ELR (cell line): ENCODE data around the gene NAE1.

Source experiments
- DNase-seq: peaks from one replicate; pipeline ENCODE4 v3.0.0-alpha.2; 2015; ENCODE audit warnings: low read depth

NAE1 gene

DNA sequence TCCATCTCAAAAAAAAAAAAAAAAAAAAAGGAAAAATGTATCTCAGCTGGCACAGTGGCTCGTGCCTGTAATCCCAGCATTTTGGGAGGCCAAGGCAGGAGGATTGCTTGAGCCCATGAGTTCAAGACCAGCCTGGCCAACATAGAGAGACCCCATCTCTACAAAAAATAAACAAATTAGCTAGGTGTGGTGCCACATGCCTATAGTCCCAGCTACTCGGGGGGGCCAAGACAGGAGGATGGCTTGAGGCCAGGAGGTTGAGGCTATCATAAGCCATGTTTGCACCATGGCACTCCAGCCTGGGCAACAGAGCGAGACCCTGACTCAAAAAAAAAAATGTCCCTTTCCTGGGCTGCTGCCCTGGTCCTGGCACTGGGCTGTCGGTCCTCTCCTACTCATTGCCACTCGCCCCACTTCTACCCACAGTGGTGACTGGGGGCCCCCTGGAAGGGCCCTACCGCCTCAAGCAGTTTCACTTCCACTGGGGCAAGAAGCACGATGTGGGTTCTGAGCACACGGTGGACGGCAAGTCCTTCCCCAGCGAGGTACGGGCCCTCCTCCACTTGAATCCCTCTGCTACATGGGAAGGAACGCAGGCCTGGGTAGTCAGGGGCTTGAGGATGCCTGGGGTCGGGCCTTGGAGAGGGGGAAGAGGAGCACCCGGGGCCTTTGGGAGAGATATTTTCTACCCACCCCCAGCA lies 19.5 kb upstream of the NAE1 start:
- no peak for DNase-seq

- no peak for DNase-seq
Observed at GRCh38 chr16:66849549-66849948, 18.8 kb upstream of the NAE1 start.

- no peak for DNase-seq
Observed at GRCh38 chr16:66849021-66849420, 18.2 kb upstream of the NAE1 start.

DNA sequence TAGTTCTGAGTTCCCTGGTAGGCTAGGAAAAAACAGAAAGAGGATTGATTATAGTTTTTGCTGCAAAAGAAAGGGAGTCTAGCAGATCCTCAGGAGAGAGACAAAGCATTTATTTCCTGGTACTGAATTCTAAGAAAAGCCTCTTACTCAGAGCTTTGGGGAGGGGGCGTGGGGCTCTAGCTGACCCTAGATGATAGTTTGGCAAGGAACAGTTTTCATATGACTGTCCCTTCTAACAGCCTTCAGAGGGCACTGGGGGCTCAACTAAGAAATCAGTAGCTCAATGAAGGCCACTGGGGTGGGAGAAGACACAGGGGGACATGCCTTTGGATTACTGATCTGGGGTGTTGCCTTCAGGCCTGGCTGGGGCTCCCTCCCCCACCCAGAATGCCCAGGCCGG lies 17.4 kb upstream of the NAE1 start:
- no peak for DNase-seq

DNA sequence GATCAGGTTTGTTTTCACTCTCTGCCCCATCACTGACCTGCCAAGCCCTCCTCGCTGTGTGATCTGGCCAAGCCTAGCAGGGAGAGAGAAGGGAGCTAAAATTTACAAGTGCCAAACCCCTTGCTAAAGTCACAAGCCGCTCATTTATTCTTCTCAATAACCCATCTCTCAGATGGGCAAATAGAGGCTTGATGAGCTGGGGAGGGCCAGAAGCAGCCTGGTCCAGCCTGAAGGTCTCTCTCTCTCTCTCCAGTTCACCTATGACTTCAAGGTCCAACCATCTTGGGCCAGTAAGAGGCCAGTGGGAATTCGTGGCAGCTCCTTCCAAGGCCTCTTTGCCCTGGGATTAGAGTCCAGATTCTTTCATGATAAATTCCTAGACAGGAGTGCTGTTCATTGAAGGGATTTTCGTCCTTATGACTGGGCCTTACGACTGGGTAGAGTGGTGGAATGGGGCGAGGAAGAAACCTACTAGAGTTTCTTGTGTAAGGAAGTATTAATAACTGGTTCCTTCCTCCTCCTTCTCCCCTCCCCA lies 16.8 kb upstream of the NAE1 start:
- no peak for DNase-seq

DNA sequence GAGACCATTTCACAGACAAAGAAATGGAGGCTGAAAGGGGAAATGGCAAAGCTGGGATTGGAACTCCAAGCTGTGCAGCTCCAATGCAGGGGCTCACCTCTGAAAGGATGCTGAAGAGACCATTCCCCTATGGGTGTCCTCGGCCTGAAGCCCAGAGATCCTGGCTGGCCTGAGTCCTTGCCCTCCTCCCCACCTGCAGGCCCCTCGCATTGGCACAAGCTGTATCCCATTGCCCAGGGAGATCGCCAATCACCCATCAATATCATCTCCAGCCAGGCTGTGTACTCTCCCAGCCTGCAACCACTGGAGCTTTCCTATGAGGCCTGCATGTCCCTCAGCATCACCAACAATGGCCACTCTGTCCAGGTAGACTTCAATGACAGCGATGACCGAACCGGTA lies 16.1 kb upstream of the NAE1 start:
- DNase-seq, result no peak

DNA sequence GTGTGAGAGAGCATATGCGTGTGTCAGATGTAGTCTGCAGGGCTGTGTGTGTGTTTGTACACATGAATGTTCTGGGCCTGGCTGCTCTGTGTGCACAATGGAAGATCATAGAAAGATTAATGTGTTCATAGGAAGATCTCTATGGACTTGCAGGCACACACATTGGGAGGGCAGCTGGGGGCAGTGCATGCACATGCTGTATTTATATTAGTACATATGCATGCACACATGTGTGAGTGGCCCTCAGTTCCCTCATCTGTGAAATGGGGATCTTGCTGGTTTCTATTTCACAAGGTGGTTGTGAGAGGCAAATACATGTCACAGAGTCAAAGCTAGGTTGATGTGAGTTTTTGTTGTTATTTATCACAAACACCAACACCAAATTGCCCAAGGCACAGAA lies 15.5 kb upstream of the NAE1 start:
- DNase-seq, result no peak

DNA sequence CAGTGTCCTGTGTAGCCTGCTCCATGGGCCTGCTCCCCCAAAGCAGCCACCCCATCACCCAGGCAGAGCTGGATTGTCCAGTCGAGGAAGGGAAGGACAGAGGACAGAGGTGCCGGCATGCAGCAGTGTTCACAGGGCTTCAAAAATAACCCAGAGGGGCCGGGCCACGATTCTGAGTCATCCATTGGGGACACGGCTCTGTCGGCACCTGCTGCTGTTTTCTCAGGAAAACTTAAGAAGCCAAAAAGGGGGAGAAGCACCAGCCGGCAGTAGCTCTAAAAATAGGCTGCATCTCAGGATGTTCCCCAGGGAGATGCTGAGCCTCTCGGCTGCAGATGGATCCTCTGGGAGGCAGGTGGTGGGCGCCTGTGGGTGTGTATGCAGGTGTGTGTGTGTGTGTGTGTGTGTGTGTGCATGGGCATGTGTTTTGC lies 15.0 kb upstream of the NAE1 start:
- DNase-seq, result no peak

- no peak for DNase-seq
Observed at GRCh38 chr16:66845080-66845410, 14.3 kb upstream of the NAE1 start.

DNA sequence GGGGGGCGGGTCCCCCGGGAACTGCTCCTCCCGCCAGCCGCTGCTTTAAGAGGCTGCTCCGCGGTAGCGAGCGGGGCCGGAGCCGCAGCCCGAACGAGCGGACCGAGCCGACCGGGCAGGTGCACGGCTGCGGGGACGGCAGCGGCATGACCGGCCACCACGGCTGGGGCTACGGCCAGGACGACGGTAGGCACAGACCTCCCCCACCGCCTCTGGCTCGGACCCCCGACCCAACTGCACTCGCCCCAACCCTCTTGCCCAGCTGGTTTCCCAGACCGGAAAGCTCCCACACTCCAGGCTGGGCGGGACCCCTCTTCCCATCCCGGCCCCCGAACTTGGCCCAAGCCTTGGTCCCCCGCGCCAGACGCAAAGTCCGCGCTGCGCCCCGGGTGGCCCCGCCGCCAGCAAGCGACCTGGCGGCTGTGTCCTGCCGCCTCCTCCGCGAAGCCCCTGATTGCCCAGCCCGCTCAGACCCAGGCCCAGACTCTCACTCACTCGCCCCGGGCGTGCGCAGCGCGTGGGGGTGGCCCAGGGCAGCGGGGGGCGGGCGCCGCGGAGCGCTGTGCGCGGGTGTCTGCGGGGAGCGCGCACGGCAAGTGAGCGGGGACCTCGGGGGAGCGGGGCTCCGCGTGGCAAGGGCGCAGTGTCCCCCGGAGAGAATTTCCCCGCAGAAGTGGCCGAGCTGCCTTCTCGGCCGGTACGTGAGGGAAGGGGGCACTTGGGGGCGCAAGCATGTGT lies 13.7 kb upstream of the NAE1 start, which contains the start of gene CA7:
CA7 (plus strand) TSS at position 73 of the 738 bp plus-strand sequence; CDS start at position 147, 74 bp downstream.
- DNase-seq, result no peak

GRCh38 chr16:66844009-66844341 lies 13.2 kb upstream of the NAE1 start:
- no peak for DNase-seq

DNA sequence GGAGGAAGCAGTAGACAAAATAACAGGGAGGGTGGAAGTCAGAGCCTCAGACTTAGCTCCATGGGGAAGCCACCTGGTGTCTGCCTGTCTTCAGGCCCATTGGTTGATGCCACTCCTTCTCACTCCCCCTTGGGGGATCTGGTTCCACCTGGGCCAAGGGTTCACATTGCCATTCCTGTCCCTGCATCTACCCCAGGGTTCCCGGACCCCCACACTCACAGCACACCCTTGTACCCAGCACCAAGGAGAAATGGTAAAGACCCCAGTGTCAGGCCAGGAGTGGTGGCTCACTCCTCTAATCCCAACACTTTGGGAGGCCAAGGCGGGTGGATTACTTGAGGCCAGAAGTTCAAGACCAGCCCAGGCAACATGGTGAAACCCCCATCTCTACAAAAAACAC lies 12.4 kb upstream of the NAE1 start:
- DNase-seq, result no peak

DNA sequence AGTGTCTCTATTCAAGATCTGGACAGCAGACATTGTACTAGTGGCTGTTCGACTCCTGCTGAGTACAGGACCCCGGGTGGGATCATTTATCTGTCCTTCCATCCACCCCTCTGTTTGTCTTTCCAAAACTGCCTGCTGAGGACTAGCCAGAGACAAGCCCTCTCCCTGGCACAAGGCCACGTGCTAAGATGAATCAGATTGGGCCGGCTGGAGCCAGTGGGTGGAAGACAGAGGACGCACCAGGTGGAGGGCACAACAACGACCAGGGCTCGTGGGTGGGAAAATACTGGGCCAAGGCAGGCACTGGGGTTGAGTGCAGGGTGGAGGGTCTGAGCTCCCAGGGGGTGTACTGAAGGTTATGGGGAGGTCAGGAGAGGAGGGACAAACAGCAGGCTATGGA lies 12.0 kb upstream of the NAE1 start:
- DNase-seq, result no peak

GRCh38 chr16:66841366-66841765 lies 10.6 kb upstream of the NAE1 start:
- DNase-seq, result no peak

GRCh38 chr16:66840883-66841282 lies 10.1 kb upstream of the NAE1 start:
- no peak for DNase-seq

GRCh38 chr16:66834746-66835145 lies 4.0 kb upstream of the NAE1 start:
- no peak for DNase-seq

GRCh38 chr16:66832661-66833305 lies 2.0 kb upstream of the NAE1 start:
- DNase-seq, result peak; percentile 59

DNA sequence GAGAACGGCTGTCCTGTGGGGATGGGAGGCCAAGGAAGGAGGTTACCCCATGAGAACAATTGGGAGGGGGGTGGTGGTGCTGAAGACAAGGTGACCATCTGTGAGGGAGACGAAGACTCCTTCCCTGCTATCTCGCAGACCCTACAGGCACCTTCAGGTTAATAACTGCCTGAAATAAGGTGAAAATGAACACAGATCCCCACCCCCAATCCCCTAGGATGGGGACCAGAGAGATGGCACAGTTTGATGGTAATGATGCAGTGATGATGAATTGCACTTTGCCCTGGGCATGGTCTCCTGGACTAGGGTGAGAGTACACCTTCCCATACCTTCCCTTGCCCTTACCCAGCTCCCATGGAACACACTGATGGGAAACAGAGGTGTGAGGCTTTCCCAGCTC lies 1.4 kb upstream of the NAE1 start:
- no peak for DNase-seq

GRCh38 chr16:66824006-66824405 lies 6.8 kb downstream of the NAE1 start:
- no peak for DNase-seq

DNA sequence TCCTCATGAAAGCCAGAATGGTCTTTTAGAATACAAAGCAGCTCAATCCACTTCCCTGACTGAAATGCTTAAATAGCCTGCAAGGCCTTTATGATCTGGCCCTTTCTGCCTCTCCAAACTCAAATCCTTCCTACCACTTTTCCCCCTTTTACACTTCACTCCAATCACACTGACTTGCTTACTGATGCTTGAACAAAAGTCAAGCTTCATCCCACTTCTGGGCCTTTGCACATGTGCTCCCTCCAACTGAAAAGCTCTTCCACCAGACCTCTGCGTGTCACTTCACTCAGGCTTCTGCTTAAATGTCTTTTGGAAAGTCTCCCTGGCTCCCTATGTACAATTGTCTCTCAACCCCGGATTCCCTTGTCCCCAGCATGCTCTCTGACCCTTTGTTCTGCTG lies 16.0 kb downstream of the NAE1 start:
- DNase-seq, result no peak

DNA sequence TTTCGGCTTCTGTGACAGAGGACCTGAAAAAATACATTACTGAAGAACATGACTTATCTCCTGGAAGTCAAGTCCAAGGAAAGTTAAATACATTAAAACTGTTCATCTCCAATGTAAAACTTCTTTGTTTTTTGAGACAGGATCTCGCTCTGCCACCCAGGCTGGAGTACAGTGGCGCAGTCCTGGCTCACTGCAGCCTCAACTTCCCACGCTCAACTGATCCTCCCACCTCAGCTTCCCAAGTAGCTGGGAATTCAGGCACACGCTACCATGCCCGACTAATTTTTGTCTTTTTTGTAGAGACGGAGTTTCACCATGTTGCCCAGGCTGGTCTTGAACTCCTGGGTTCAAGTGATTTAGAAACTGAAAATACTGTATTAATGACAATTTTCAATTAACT lies 19.7 kb downstream of the NAE1 start:
- no peak for DNase-seq

GRCh38 chr16:66810391-66810790 lies 20.4 kb downstream of the NAE1 start:
- no peak for DNase-seq

GRCh38 chr16:66809765-66810164 lies 21.0 kb downstream of the NAE1 start:
- DNase-seq, result no peak
